ENCODE measurements around the gene ATP2B2.

ATP2B2 gene

GRCh38 chr3:10291641-10292040, 213.7 kb downstream of the ATP2B2 start:
- H3K9me3 ChIP-seq (ENCODE audit: control insufficient read depth, insufficient read depth, low read depth, low read length), result no peaks in the 10 kb centered on the region
- peaks cover 7% of the 10 kb centered on the region; the same call in 1 of the 2 replicates for H3K4me1 ChIP-seq (ENCODE audit: control insufficient read depth, insufficient read depth, low read length)
- POLR2A ChIA-PET, result no interaction called here
- no peak overlapping the region for H3K4me3 ChIP-seq (ENCODE audit: low read depth, low read length)
- H3K27ac ChIP-seq (ENCODE audit: extremely low read depth, low read depth, low read length), result no peak overlapping the region
- CTCF ChIA-PET, result no interaction called here
- peaks cover 18 to 76% of the 10 kb centered on the region in 2 experiments; a peak in 2 of 3 replicates for H3K36me3 ChIP-seq (ENCODE audit: control insufficient read depth in 2 of 2, insufficient read depth in 1 of 2, low read length in 2 of 2)
- TF ChIP-seq FEZF1 (tag by site-specific recombination; IDR thresholded peaks at IDR 0.05) (no peak), MYNN (tag by site-specific recombination; IDR thresholded peaks at IDR 0.05; ENCODE audit: borderline replicate concordance) (no peak), TSHZ1 (tag by site-specific recombination; IDR thresholded peaks at IDR 0.05; ENCODE audit: borderline replicate concordance) (no peak), ZNF624 (tag by site-specific recombination; IDR thresholded peaks at IDR 0.05) (no peak), PRDM4 (tag by site-specific recombination; IDR thresholded peaks at IDR 0.05) (no peak), BCL6B (tag by site-specific recombination; IDR thresholded peaks at IDR 0.05) (no peak), ZSCAN4 (tag by site-specific recombination; IDR thresholded peaks at IDR 0.05) (no peak), ZSCAN5A (tag by site-specific recombination; IDR thresholded peaks at IDR 0.05) (no peak), HIC1 (tag by site-specific recombination; IDR thresholded peaks at IDR 0.05) (no peak), ZNF549 (tag by site-specific recombination; IDR thresholded peaks at IDR 0.05) (no peak), ZNF19 (tag by site-specific recombination; IDR thresholded peaks at IDR 0.05; ENCODE audit: low read depth) (no peak), ZBTB21 (tag by site-specific recombination; IDR thresholded peaks at IDR 0.05) (no peak), ZNF416 (tag by site-specific recombination; IDR thresholded peaks at IDR 0.05) (no peak), TCF7L2 (IDR thresholded peaks at IDR 0.05; ENCODE audit: borderline replicate concordance, low read depth, low read length) (no peak), ZNF664 (tag by site-specific recombination; IDR thresholded peaks at IDR 0.05) (no peak), ZNF571 (tag by site-specific recombination; IDR thresholded peaks at IDR 0.05) (no peak)
